ENCODE measurements around the gene FAM227A.
"Not testable (repeated sequence)": the region's sequence is repeated elsewhere in the genome, so short reads cannot be mapped to it uniquely, and the experiment has no call there.

FAM227A gene

GRCh38 chr22:38611559-38611958 lies 44.6 kb downstream of the FAM227A start:
- no peak for DNase-seq (ENCODE audit: low spot score)

- no peak for DNase-seq (ENCODE audit: low spot score)
Observed at GRCh38 chr22:38610234-38610633, 46.0 kb downstream of the FAM227A start.

- no peak for DNase-seq (ENCODE audit: low spot score)
Observed at GRCh38 chr22:38608992-38609750, 47.0 kb downstream of the FAM227A start.

- DNase-seq (ENCODE audit: low spot score) = no peak
Observed at GRCh38 chr22:38607680-38608079, 48.5 kb downstream of the FAM227A start.

- no peak for DNase-seq (ENCODE audit: low spot score)
Observed at GRCh38 chr22:38602166-38602565, 54.0 kb downstream of the FAM227A start.

GRCh38 chr22:38601221-38601764 lies 54.9 kb downstream of the FAM227A start:
- no peak for DNase-seq (ENCODE audit: low spot score)

- DNase-seq (ENCODE audit: low spot score) = no peak
Observed at GRCh38 chr22:38599466-38599865, 56.7 kb downstream of the FAM227A start.

GRCh38 chr22:38582923-38583322 lies 73.3 kb downstream of the FAM227A start:
- DNase-seq (ENCODE audit: low spot score) = not testable (repeated sequence)

- no peak for DNase-seq (ENCODE audit: low spot score)
Observed at GRCh38 chr22:38578505-38578904, 77.7 kb downstream of the FAM227A start.

GRCh38 chr22:38572065-38572464 lies 84.1 kb downstream of the FAM227A start:
- DNase-seq (ENCODE audit: low spot score) = peak; percentile 37

- DNase-seq (ENCODE audit: low spot score) = peak; percentile 21
Observed at GRCh38 chr22:38570779-38571364, 85.3 kb downstream of the FAM227A start.

GRCh38 chr22:38569972-38570778 lies 86.0 kb downstream of the FAM227A start, which contains the start of gene DMC1:
TSS of gene DMC1 (minus strand) at chr22:38570183. CDS start at chr22:38568256, 1,927 bp downstream.
- peak; percentile 38 for DNase-seq (ENCODE audit: low spot score)

GRCh38 chr22:38569181-38569971 lies 86.8 kb downstream of the FAM227A start:
- no peak for DNase-seq (ENCODE audit: low spot score)

GRCh38 chr22:38567531-38568285 lies 88.5 kb downstream of the FAM227A start:
- no peak for DNase-seq (ENCODE audit: low spot score)

GRCh38 chr22:38566726-38567504 lies 89.3 kb downstream of the FAM227A start:
- DNase-seq (ENCODE audit: low spot score) = no peak

- no peak for DNase-seq (ENCODE audit: low spot score)
Observed at GRCh38 chr22:38565441-38565840, 90.8 kb downstream of the FAM227A start.

- no peak for DNase-seq (ENCODE audit: low spot score)
Observed at GRCh38 chr22:38564669-38565068, 91.5 kb downstream of the FAM227A start.

- no peak for DNase-seq (ENCODE audit: low spot score)
Observed at GRCh38 chr22:38554281-38554680, 101.9 kb downstream of the FAM227A start.

GRCh38 chr22:38549101-38549894 lies 106.9 kb downstream of the FAM227A start:
- no peak for DNase-seq (ENCODE audit: low spot score)
